Lung (tissue), 12 donors: ENCODE data around the gene GBF1. TPM values are rescaled to one million over a fixed set of nuclear protein-coding genes. Genes with fewer than 3 reads are reported as not detected.

Experiments
- ATAC-seq: fragments of 200-7000 bp; cut with Tn5 transposase; one replicate; pipeline ENCODE4 v1.9.1; 2020; ENCODE audit warnings: moderate number of reproducible peaks; ENCODE audit not compliant: insufficient read depth, low FRiP score
- DNase-seq, 3 donors: peaks; one replicate each; pipeline ENCODE4 v3.0.0-alpha.2; 2013 to 2017
- H3K27ac ChIP-seq, 2 donors: one replicate each; pipeline ENCODE4 v1.5.1; 2013; ENCODE audit warnings: mild to moderate bottlenecking in 2 of 2, moderate library complexity in 2 of 2, control low read depth in 1 of 2, inconsistent platforms in 1 of 2, low read depth in 1 of 2, low read length in 1 of 2
- H3K27me3 ChIP-seq, 3 donors: one replicate each; pipeline ENCODE4 v1.5.1; 2013; ENCODE audit warnings: low read length in 2 of 3; ENCODE audit not compliant: control insufficient read depth in 3 of 3, insufficient read depth in 3 of 3
- H3K36me3 ChIP-seq, 4 donors: one replicate each; pipeline ENCODE4 v1.5.1; 2013; ENCODE audit warnings: low read length in 4 of 4, mild to moderate bottlenecking in 1 of 4, moderate library complexity in 1 of 4; ENCODE audit not compliant: control insufficient read depth in 4 of 4, insufficient read depth in 4 of 4
- H3K4me1 ChIP-seq, 5 donors: one replicate each; pipeline ENCODE4 v1.5.1; 2013; ENCODE audit warnings: low read length in 5 of 5, mild to moderate bottlenecking in 2 of 5, moderate library complexity in 1 of 5; ENCODE audit not compliant: control insufficient read depth in 5 of 5, insufficient read depth in 5 of 5
- H3K4me3 ChIP-seq: one replicate; pipeline ENCODE4 v1.5.1; 2013; ENCODE audit warnings: mild to moderate bottlenecking, control low read depth, moderate library complexity
- H3K9ac ChIP-seq, 2 donors: one replicate each; pipeline ENCODE4 v1.5.1; 2013; ENCODE audit warnings: low read length in 2 of 2, control low read depth in 1 of 2; ENCODE audit not compliant: insufficient read depth in 1 of 2
- H3K9me3 ChIP-seq, 4 donors: one replicate each; pipeline ENCODE4 v1.5.1; 2013; ENCODE audit warnings: low read length in 3 of 4, mild to moderate bottlenecking in 1 of 4, moderate library complexity in 1 of 4; ENCODE audit not compliant: control insufficient read depth in 4 of 4, insufficient read depth in 3 of 4
- WGBS, 2 donors: extraction: QIAGEN DNeasy Blood & Tissue Kit; methylation state at CpG; one replicate each; pipeline ENCODE4 v1.1.7; 2013; 5-methylcytosine and 5-hydroxymethylcytosine counted together
- polyA plus RNA-seq, 2 donors: library from polyadenylated mRNA; stranded (reverse); fragments of 200-250 nt; gene quantifications; one replicate each; pipeline ENCODE4 v1.2.1, GENCODE V29; 2013
- total RNA-seq, 2 donors: library from RNA; depleted of rRNA in 1 of 2; stranded (reverse); fragments of >200 nt in 1 of 2; gene quantifications; one replicate each; pipeline ENCODE4 v1.2.1, GENCODE V29; 2014 to 2021
- TF ChIP-seq, protein P1 (sequence below): IDR thresholded peaks from 2 replicates; pipeline ENCODE4 v1.5.1; 2012; ENCODE audit warnings: mild to moderate bottlenecking; ENCODE audit errors: control extremely low read depth, extremely low read depth
- donor health status: control.
- donor health status: control.
- donor health status: Bipolar disorder and iron deficiency.
- donor health status: healthy.
- donor health status: DM: yes; HTN: yes; CAD: no.

Gene GBF1
- total and polyA plus RNA-seq, 4 donors: 11.6 to 48.5 (median 25.4) TPM

DNA sequence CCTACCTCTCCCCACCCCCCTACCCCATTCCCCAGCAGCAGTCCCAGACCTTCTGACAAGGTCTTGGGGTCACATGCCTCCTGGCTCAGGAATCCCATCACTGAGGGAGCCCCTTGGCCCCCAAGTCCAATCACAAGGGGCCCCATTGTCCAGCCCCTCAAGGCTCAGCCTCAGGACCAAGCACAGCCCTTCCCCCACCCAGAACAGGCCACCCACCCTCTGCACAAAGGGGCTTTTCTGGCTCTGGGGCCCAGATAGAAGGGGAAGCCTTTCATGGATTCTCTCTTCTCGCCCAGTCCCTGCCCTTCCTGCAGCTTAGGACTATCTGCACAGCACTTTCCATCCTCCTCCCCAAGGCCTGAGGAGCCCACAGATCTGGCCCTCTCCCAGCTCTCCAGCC, 180.1 kb downstream of the GBF1 start:
- Histone ChIP-seq H3K27me3 (no peaks in the 10 kb centered on the region), H3K4me3 (no peak overlapping the region), H3K9ac (no peak overlapping the region), H3K4me1 (peaks cover 0 to 15% (median 9%) of the 10 kb centered on the region in 5 donors), H3K27ac (no peak overlapping the region), H3K36me3 (peaks cover 0 to 17% (median 11%) of the 10 kb centered on the region in 4 donors), H3K9me3 (no peaks in the 10 kb centered on the region)
- 83 to 97% methylated on average over 1 of the region's 1 CpG for WGBS, 2 donors
- ATAC-seq (no peak), DNase-seq (no peak)
- TF ChIP-seq, protein P1, sequence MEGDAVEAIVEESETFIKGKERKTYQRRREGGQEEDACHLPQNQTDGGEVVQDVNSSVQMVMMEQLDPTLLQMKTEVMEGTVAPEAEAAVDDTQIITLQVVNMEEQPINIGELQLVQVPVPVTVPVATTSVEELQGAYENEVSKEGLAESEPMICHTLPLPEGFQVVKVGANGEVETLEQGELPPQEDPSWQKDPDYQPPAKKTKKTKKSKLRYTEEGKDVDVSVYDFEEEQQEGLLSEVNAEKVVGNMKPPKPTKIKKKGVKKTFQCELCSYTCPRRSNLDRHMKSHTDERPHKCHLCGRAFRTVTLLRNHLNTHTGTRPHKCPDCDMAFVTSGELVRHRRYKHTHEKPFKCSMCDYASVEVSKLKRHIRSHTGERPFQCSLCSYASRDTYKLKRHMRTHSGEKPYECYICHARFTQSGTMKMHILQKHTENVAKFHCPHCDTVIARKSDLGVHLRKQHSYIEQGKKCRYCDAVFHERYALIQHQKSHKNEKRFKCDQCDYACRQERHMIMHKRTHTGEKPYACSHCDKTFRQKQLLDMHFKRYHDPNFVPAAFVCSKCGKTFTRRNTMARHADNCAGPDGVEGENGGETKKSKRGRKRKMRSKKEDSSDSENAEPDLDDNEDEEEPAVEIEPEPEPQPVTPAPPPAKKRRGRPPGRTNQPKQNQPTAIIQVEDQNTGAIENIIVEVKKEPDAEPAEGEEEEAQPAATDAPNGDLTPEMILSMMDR: no peak

DNA sequence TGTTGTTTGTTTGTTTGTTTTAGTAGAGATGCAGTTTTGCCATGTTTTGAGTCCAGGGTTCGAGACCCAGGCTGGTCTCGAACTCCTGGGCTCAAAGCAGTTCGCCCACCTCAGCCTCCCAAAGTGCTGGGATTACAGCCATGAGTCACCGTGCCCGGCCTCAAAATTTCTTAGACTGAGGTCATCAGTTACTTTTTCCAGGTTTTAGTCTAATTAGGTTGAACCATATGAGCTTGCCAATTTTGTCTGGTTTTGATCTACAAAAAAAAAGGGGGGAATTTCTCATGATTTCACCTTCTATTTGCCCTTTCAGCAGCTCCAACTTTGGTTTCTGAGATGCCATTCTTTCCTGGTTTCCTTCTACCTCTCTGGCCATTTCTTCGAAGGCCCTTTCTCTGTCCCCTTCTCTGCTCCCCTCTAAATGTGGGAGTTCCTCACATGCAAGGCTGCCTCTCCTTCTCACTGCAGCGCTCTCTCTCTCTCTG, 181.5 kb downstream of the GBF1 start:
- WGBS, 2 donors: 90 to 94% methylated on average over 7 of the region's 7 CpGs
- H3K4me3 ChIP-seq: no peak overlapping the region
- H3K27me3 ChIP-seq: no peaks in the 10 kb centered on the region
- H3K9ac ChIP-seq: no peak overlapping the region
- H3K27ac ChIP-seq: no peak overlapping the region
- H3K36me3 ChIP-seq: peaks cover 0 to 17% (median 11%) of the 10 kb centered on the region in 4 donors
- no peaks in the 10 kb centered on the region for H3K9me3 ChIP-seq
- TF ChIP-seq, protein P1: no peak
- peaks cover 0 to 16% (median 9%) of the 10 kb centered on the region in 5 donors for H3K4me1 ChIP-seq
- DNase-seq (no peak), ATAC-seq (no peak)

DNA sequence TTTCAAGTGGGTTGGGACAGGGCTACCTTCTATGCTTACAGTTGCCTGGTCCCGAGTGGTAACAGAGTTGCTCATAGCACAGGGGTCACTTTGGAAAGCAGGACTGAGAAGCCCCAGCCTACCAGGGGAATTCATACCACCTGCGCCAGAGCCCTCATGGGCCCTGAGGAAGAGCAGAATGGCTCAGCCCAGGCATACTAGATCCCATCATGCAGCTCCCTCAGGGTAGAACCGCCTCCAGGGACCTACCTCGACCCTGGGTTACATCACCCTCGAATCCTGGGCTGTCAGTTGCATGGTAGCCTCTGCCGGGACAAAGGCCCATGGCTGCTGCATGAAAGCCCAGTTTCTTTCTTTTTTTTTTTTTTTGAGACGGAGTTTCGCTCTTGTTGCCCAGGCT, 184.1 kb downstream of the GBF1 start:
- Histone ChIP-seq H3K27me3 (no peaks in the 10 kb centered on the region), H3K9me3 (no peaks in the 10 kb centered on the region), H3K4me1 (peaks cover 0 to 7% (median 1%) of the 10 kb centered on the region in 5 donors), H3K27ac (no peak overlapping the region), H3K9ac (no peak overlapping the region), H3K4me3 (no peak overlapping the region), H3K36me3 (peaks cover 0 to 5% (median 4%) of the 10 kb centered on the region in 4 donors)
- TF ChIP-seq, protein P1: no peak
- DNase-seq (no peak), ATAC-seq (no peak)
- 86 to 91% methylated on average over 7 to 8 of the region's 8 CpGs for WGBS, 2 donors

GRCh38 chr10:102431452-102432124, 186.3 kb downstream of the GBF1 start:
- H3K9me3 ChIP-seq: no peaks in the 10 kb centered on the region
- H3K27me3 ChIP-seq: no peaks in the 10 kb centered on the region
- H3K4me3 ChIP-seq: peak overlapping the region; percentile 51
- ATAC-seq (no peak), DNase-seq (no peak)
- TF ChIP-seq, protein P1: no peak
- 22 to 23% methylated on average over 4 of the region's 4 CpGs for WGBS, 2 donors
- peaks cover 0 to 19% (median 9%) of the 10 kb centered on the region in 5 donors for H3K4me1 ChIP-seq
- peaks cover 0 to 3% (median 0%) of the 10 kb centered on the region in 4 donors for H3K36me3 ChIP-seq
- H3K27ac ChIP-seq: peak overlapping the region; percentile 37 to 49
- H3K9ac ChIP-seq: peak overlapping the region; percentile 85 to 92
